ENCODE results near the gene METTL16.

DNA sequence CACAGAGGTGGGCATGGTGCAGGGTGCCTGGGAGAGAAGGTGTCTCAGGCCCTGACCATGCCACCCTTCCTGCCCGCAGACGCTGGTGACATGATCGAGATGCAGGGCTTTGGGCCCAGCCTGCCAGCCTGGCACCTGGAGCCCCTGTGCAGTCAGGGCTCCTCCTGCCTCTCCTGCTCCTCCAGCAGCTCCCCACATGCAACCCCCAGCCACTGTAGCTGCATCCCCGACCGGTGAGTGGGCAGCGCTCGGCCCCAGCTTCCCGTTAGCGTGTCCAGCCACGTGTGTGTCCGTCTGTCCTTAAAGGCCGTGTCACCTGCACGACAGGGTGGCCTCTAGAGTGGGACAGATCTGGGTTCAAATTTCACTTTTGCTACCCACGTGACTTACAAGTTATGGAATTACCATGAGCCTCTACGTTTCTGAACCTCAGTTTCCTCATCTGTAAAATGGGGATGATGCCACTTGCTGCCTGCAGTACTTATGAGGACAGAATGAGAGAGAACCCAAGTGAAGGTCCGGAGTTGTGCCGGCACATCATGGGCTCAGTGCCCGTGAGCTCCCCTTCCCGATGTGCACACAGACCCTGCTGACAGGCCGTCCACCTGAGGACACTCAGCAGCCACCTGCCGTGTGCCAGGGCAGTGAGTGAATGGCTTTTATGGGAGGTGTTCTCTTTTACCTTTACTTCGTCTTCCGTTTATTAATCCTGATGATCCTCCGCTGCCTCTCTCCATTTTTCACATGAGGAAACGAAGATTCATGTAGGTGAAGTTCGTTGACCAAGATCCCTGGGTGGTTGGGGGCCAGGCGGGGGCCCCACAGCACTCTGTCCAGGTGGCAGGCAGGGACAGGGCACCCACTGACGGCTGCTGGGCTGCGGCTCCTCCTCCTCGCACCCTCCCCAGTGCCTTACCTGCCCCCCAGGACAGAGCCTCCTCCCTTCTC lies 140.2 kb downstream of the METTL16 start:
- TF ChIP-seq POLR2A (IDR thresholded peaks at IDR 0.05; ENCODE audit: low read depth, low read length), result no peak
- TF ChIP-seq TAF1 (IDR thresholded peaks at IDR 0.05; ENCODE audit: borderline replicate concordance, low read depth, low read length), result no peak
- TF ChIP-seq POLR2AphosphoS5 (IDR thresholded peaks at IDR 0.05; ENCODE audit: low read depth, low read length), result no peak

Measured in GM12892 (cell line).